Measurements from ENCODE around the gene ADARB2.
"Not testable (repeated sequence)": the region's sequence is repeated elsewhere in the genome, so short reads cannot be mapped to it uniquely, and the experiment has no call there.

ADARB2 gene

GRCh38 chr10:1463971-1464370 is 273.4 kb downstream of the ADARB2 start:
- DNase-seq (ENCODE audit: low read depth) = not testable (repeated sequence)

- no peak for DNase-seq (ENCODE audit: low read depth)
Measured at GRCh38 chr10:1462994-1463633, 274.2 kb downstream of the ADARB2 start.

GRCh38 chr10:1462521-1462920 is 274.8 kb downstream of the ADARB2 start:
- no peak for DNase-seq (ENCODE audit: low read depth)

GRCh38 chr10:1462032-1462431 is 275.3 kb downstream of the ADARB2 start:
- no peak for DNase-seq (ENCODE audit: low read depth)

GRCh38 chr10:1461016-1461415 is 276.3 kb downstream of the ADARB2 start:
- DNase-seq (ENCODE audit: low read depth) = no peak

- not testable (repeated sequence) for DNase-seq (ENCODE audit: low read depth)
Measured at GRCh38 chr10:1459664-1460063, 277.7 kb downstream of the ADARB2 start.

- no peak for DNase-seq (ENCODE audit: low read depth)
Measured at GRCh38 chr10:1454951-1455350, 282.4 kb downstream of the ADARB2 start.

- DNase-seq (ENCODE audit: low read depth) = no peak
Measured at GRCh38 chr10:1454428-1454827, 282.9 kb downstream of the ADARB2 start.

GRCh38 chr10:1452777-1453176 is 284.5 kb downstream of the ADARB2 start:
- DNase-seq (ENCODE audit: low read depth) = no peak

GRCh38 chr10:1451941-1452340 is 285.4 kb downstream of the ADARB2 start:
- DNase-seq (ENCODE audit: low read depth) = no peak

GRCh38 chr10:1451362-1451888 is 285.9 kb downstream of the ADARB2 start:
- no peak for DNase-seq (ENCODE audit: low read depth)

GRCh38 chr10:1449572-1450205 is 287.6 kb downstream of the ADARB2 start:
- no peak for DNase-seq (ENCODE audit: low read depth)

GRCh38 chr10:1449021-1449420 is 288.3 kb downstream of the ADARB2 start:
- DNase-seq (ENCODE audit: low read depth) = no peak

GRCh38 chr10:1448252-1448930 is 288.9 kb downstream of the ADARB2 start:
- no peak for DNase-seq (ENCODE audit: low read depth)

- no peak for DNase-seq (ENCODE audit: low read depth)
Measured at GRCh38 chr10:1444826-1445225, 292.5 kb downstream of the ADARB2 start.

- DNase-seq (ENCODE audit: low read depth) = no peak
Measured at GRCh38 chr10:1440897-1441296, 296.4 kb downstream of the ADARB2 start.

- no peak for DNase-seq (ENCODE audit: low read depth)
Measured at GRCh38 chr10:1434912-1435692, 302.2 kb downstream of the ADARB2 start.

GRCh38 chr10:1434202-1434601 is 303.1 kb downstream of the ADARB2 start:
- no peak for DNase-seq (ENCODE audit: low read depth)

- DNase-seq (ENCODE audit: low read depth) = no peak
Measured at GRCh38 chr10:1432161-1432560, 305.2 kb downstream of the ADARB2 start.

- no peak for DNase-seq (ENCODE audit: low read depth)
Measured at GRCh38 chr10:1431229-1431628, 306.1 kb downstream of the ADARB2 start.

GRCh38 chr10:1427521-1428186 is 309.7 kb downstream of the ADARB2 start:
- not testable (repeated sequence) for DNase-seq (ENCODE audit: low read depth)

- DNase-seq (ENCODE audit: low read depth) = no peak
Measured at GRCh38 chr10:1426786-1427185, 310.5 kb downstream of the ADARB2 start.
